ENCODE data around the gene GJD3.
A peak's percentile ranks its signal among the peaks of the same experiment; 100 is the strongest.

GJD3 gene

DNA sequence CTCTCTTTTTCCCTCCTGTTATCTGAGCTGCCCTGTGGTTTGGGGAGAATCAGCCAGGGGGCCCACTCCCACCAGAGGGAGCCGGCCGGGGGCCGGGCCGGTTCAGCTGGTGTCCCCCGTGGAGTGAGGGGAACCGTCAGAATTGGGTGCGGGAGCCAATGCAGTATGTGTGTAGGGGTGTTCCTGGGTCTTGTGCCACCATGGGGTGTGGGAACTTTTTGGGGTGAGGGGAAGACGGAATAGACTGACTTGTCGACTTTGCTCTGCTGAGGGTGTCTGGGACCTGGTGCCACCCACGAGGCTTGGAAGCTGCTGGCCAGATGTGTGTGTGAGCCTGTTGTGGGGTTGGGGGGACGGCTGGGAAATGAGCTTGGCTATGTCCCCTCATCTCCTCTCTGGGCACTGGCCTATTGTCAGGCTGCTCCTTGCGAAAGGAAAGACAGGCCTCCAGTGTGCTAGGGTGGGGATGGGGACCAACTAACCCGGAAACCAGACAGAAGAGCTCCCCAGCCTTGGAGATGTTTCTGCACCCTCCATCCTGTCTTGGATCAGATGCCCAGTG, 45.6 kb downstream of the GJD3 start:
- H3K4me2 ChIP-seq (ENCODE audit: low read depth, low read length): peak overlapping the region; percentile 95

DNA sequence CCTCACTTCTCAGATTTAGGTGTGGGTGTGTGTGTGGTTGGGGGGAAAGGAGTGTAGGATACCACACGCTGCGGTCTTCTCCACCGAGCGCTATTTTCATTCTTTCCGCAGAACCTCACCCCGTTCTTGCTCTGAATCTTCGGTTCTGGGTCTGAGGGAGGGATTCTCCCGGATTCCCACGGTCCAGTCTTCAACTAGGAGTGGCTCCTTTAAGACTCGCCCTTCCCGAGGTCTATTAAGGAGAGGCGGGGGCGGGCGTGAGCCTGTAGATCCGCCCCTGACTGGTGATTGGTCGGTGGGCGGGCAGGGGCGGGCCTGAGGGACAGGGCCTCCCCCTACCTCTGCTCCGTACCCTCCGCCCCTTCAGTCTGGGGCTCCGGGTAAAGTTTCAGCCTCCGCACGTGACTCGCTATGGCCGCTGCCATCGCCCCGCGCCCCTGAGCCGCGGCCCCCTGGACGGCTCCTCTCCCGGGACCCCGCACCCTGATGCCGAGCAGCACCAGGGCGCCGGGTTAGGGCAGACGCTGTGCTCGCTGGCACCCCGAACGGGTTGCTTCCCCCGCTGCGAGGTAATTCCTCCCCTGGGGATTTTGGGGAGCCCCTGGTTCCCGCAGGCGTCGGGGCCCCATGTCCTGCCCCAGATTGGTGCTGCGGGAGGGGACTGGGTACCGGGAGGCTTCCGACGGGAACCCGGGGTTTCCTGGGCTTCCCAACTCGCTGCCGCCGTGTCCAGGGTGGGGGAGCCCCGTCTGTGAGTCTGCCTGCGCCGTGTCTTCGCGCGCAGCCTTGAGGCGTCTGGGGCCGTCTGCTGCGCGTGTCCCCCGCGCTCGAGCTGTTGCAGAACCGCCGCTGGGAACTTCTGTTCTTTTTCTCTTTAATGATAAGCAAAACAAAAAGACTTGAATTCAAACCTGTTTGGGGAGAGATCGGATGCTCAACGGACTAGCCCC, 46.4 kb downstream of the GJD3 start:
- Histone ChIP-seq H3K9ac (ENCODE audit: low read length) (peak overlapping the region; percentile 98), H3K9me3 (replicated peaks; ENCODE audit: insufficient read depth, low read length) (no peaks in the 10 kb centered on the region), H3K4me3 (ENCODE audit: low read length) (peak overlapping the region; percentile 97), H3K36me3 (replicated peaks; ENCODE audit: insufficient read depth, low read length) (no peaks in the 10 kb centered on the region), H3F3A (ENCODE audit: insufficient read depth, low read length) (peaks cover 54% of the 10 kb centered on the region), H3K9me2 (replicated peaks; ENCODE audit: insufficient read depth, low read length) (no peaks in the 10 kb centered on the region), H3K27me3 (replicated peaks; ENCODE audit: insufficient read depth, low read length) (no peaks in the 10 kb centered on the region), H4K20me1 (ENCODE audit: insufficient read depth, low read length) (no peaks in the 10 kb centered on the region), H3K4me1 (ENCODE audit: low read length) (peaks cover 42% of the 10 kb centered on the region), H3K4me2 (ENCODE audit: low read depth, low read length) (peak overlapping the region; percentile 95), H3K27ac (ENCODE audit: low read length) (peak overlapping the region; percentile 98), H2AFZ (ENCODE audit: low read length) (peak overlapping the region; percentile 57), H3K79me2 (ENCODE audit: low read length) (peaks cover 61% of the 10 kb centered on the region)
- TF ChIP-seq EZH2phosphoT487 (IDR thresholded peaks at IDR 0.05; ENCODE audit: low read length) (no peak), CTCF (IDR thresholded peaks at IDR 0.05; ENCODE audit: low read length) (no peak), EZH2 (optimal IDR thresholded peaks at IDR 0.05; ENCODE audit: low read depth, low read length) (no peak)
- DNase-seq: peak; percentile 94

More for the DNA sequence above, 45.6 kb downstream of the GJD3 start:
- Histone ChIP-seq H3K79me2 (ENCODE audit: low read length) (peaks cover 69% of the 10 kb centered on the region), H3K4me1 (ENCODE audit: low read length) (peaks cover 42% of the 10 kb centered on the region), H4K20me1 (ENCODE audit: insufficient read depth, low read length) (no peaks in the 10 kb centered on the region), H3K27ac (ENCODE audit: low read length) (peak overlapping the region; percentile 98), H3K9ac (ENCODE audit: low read length) (peak overlapping the region; percentile 98), H3K9me3 (replicated peaks; ENCODE audit: insufficient read depth, low read length) (no peaks in the 10 kb centered on the region), H3K4me3 (ENCODE audit: low read length) (peak overlapping the region; percentile 97), H3K36me3 (replicated peaks; ENCODE audit: insufficient read depth, low read length) (no peaks in the 10 kb centered on the region), H2AFZ (ENCODE audit: low read length) (no peak overlapping the region), H3F3A (ENCODE audit: insufficient read depth, low read length) (peaks cover 52% of the 10 kb centered on the region), H3K27me3 (replicated peaks; ENCODE audit: insufficient read depth, low read length) (no peaks in the 10 kb centered on the region), H3K9me2 (replicated peaks; ENCODE audit: insufficient read depth, low read length) (no peaks in the 10 kb centered on the region)
- TF ChIP-seq EZH2phosphoT487 (IDR thresholded peaks at IDR 0.05; ENCODE audit: low read length): no peak
- TF ChIP-seq CTCF (IDR thresholded peaks at IDR 0.05; ENCODE audit: low read length): peak; percentile 13
- DNase-seq: no peak

GRCh38 chr17:40317345-40317873, 47.1 kb downstream of the GJD3 start:
- Histone ChIP-seq H3F3A (ENCODE audit: insufficient read depth, low read length) (peaks cover 55% of the 10 kb centered on the region), H3K9ac (ENCODE audit: low read length) (peak overlapping the region; percentile 71), H3K4me3 (ENCODE audit: low read length) (peak overlapping the region; percentile 97), H3K9me3 (replicated peaks; ENCODE audit: insufficient read depth, low read length) (no peaks in the 10 kb centered on the region), H3K9me2 (replicated peaks; ENCODE audit: insufficient read depth, low read length) (no peaks in the 10 kb centered on the region), H3K79me2 (ENCODE audit: low read length) (peaks cover 54% of the 10 kb centered on the region), H3K27me3 (replicated peaks; ENCODE audit: insufficient read depth, low read length) (no peaks in the 10 kb centered on the region), H4K20me1 (ENCODE audit: insufficient read depth, low read length) (no peaks in the 10 kb centered on the region), H3K27ac (ENCODE audit: low read length) (peak overlapping the region; percentile 62), H3K4me1 (ENCODE audit: low read length) (peaks cover 47% of the 10 kb centered on the region), H3K4me2 (ENCODE audit: low read depth, low read length) (peak overlapping the region; percentile 95), H2AFZ (ENCODE audit: low read length) (peak overlapping the region; percentile 57; the same call in 1 of the 2 replicates), H3K36me3 (replicated peaks; ENCODE audit: insufficient read depth, low read length) (no peaks in the 10 kb centered on the region)
- DNase-seq: peak; percentile 63
- TF ChIP-seq EZH2phosphoT487 (IDR thresholded peaks at IDR 0.05; ENCODE audit: low read length) (no peak), CTCF (IDR thresholded peaks at IDR 0.05; ENCODE audit: low read length) (peak; percentile 61)

Measured in MM.1S (cell line).